SK-N-SH (cell line): ENCODE measurements around the gene MEF2B.

Source experiments
- CHD2 ChIP-seq: fragments of 150-350 bp; IDR thresholded peaks from 2 replicates; pipeline ENCODE4 v1.6.1; 2018; ENCODE audit warnings: low read length; ENCODE audit not compliant: partially characterized antibody
- EP300 ChIP-seq, 2 experiments: IDR thresholded peaks; 2 replicates each; pipeline versions ENCODE4 v1.4.0 to v1.6.1; 2012; ENCODE audit warnings: borderline replicate concordance in 1 of 2, low read depth in 1 of 2, low read length in 1 of 2
- EZH2phosphoT487 ChIP-seq: fragments of 200-600 bp; sonication (generic); IDR thresholded peaks from 2 replicates; pipeline ENCODE4 v1.6.1; 2017; ENCODE audit warnings: low read depth, mixed run types, mild to moderate bottlenecking, antibody characterized with exemption, moderate library complexity, borderline replicate concordance
- IRF3 ChIP-seq: fragments of 150-350 bp; IDR thresholded peaks from 2 replicates; pipeline ENCODE4 v1.6.1; 2016; ENCODE audit warnings: mild to moderate bottlenecking, low read depth, low read length
- MAX ChIP-seq: IDR thresholded peaks from 2 replicates; pipeline ENCODE4 v1.4.0; 2012; ENCODE audit warnings: low read depth
- MEF2A ChIP-seq: IDR thresholded peaks from 2 replicates; pipeline ENCODE4 v1.4.0; 2012; ENCODE audit warnings: low read depth, borderline replicate concordance
- MXI1 ChIP-seq: IDR thresholded peaks from 2 replicates; pipeline ENCODE4 v1.6.1; 2012; ENCODE audit warnings: mild to moderate bottlenecking, low read depth, low read length, improper control_type of control experiment
- POLR2AphosphoS5 ChIP-seq: IDR thresholded peaks from 2 replicates; pipeline ENCODE4 v1.6.1; 2012; ENCODE audit warnings: low read depth, low read length
- RAD21 ChIP-seq: IDR thresholded peaks from 2 replicates; pipeline ENCODE4 v1.6.1; 2012; ENCODE audit warnings: mild to moderate bottlenecking, low read length
- RCOR1 ChIP-seq: fragments of 150-350 bp; IDR thresholded peaks from 2 replicates; pipeline ENCODE4 v1.6.1; 2017; ENCODE audit warnings: antibody characterized with exemption, low read length
- SMC3 ChIP-seq: IDR thresholded peaks from 2 replicates; pipeline ENCODE4 v1.6.1; 2012; ENCODE audit warnings: low read depth, low read length, improper control_type of control experiment
- YY1 ChIP-seq: IDR thresholded peaks from 2 replicates; pipeline ENCODE4 v1.4.0; 2012; ENCODE audit warnings: low read depth, mild to moderate bottlenecking
- TF ChIP-seq, protein P1 (sequence below): fragments of 200-600 bp; sonication (generic); IDR thresholded peaks from 2 replicates; pipeline ENCODE4 v1.6.1; 2017; ENCODE audit warnings: antibody characterized with exemption, mild to moderate bottlenecking, moderate library complexity
- TF ChIP-seq, protein P2 (sequence below): IDR thresholded peaks from 2 replicates; pipeline ENCODE4 v1.4.0; 2012; ENCODE audit warnings: low read depth, borderline replicate concordance

DNA sequence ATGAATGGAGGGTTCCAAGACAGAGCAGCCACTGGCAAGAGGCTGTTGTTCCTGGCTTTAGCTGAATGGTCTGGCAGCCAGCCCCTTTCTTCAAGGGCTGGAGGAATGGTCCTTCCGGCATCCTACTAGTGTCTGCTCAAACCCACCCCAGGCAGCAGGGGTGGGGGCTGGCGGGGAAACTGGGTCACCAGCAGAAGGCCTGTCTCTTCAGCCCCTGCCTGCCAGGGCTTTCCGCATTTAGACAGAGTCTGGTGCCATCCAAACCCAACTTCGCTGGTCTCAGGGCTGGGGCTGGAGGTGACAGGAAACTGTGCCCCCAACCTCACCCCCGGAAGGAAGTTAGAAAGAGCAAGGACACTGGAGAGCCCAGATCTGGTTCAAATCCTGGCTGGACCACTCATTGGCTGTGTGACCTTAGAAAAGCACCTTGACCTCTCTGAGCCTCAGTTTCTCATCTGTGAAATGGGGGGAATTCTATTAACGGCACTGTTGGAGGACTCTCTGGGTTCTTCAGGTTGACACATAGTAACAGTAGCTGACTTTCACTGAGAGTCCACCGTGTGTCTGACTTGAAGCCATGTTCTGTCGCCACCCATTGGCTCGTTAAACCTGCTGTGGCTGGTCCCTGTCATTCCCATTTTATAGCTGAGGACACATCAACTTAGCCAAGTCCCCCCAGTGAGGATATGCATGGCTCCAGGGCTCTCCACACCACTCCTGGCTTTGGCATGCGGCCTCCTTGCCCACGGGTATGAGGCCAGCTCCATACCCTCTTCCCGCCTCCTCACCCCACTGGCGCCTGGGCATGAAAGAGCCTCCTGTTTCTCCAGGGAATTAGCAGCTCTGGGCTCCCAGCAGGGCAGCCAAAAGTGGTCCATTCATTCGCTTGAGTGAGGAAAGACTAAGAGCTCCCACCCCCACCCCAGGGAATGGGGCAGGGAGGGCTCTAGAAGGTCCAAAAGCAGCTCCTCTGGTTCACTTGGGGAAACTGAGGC is 35.6 kb upstream of the MEF2B start:
- TF ChIP-seq SMC3 (no peak), IRF3 (no peak), EZH2phosphoT487 (no peak), MXI1 (no peak), EP300 (IDR thresholded peaks at IDR 0.05; ENCODE audit: borderline replicate concordance in 1 of 2, low read depth in 1 of 2, low read length in 1 of 2) (no peak), RAD21 (no peak), MEF2A (no peak), POLR2AphosphoS5 (no peak), RCOR1 (no peak), YY1 (no peak), MAX (no peak), CHD2 (no peak)
- TF ChIP-seq, protein P1, sequence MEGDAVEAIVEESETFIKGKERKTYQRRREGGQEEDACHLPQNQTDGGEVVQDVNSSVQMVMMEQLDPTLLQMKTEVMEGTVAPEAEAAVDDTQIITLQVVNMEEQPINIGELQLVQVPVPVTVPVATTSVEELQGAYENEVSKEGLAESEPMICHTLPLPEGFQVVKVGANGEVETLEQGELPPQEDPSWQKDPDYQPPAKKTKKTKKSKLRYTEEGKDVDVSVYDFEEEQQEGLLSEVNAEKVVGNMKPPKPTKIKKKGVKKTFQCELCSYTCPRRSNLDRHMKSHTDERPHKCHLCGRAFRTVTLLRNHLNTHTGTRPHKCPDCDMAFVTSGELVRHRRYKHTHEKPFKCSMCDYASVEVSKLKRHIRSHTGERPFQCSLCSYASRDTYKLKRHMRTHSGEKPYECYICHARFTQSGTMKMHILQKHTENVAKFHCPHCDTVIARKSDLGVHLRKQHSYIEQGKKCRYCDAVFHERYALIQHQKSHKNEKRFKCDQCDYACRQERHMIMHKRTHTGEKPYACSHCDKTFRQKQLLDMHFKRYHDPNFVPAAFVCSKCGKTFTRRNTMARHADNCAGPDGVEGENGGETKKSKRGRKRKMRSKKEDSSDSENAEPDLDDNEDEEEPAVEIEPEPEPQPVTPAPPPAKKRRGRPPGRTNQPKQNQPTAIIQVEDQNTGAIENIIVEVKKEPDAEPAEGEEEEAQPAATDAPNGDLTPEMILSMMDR: no peak
- TF ChIP-seq, protein P2, sequence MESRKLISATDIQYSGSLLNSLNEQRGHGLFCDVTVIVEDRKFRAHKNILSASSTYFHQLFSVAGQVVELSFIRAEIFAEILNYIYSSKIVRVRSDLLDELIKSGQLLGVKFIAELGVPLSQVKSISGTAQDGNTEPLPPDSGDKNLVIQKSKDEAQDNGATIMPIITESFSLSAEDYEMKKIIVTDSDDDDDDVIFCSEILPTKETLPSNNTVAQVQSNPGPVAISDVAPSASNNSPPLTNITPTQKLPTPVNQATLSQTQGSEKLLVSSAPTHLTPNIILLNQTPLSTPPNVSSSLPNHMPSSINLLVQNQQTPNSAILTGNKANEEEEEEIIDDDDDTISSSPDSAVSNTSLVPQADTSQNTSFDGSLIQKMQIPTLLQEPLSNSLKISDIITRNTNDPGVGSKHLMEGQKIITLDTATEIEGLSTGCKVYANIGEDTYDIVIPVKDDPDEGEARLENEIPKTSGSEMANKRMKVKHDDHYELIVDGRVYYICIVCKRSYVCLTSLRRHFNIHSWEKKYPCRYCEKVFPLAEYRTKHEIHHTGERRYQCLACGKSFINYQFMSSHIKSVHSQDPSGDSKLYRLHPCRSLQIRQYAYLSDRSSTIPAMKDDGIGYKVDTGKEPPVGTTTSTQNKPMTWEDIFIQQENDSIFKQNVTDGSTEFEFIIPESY: no peak
